ENCODE results near the gene ADAMTS18. TPM values are rescaled to one million over a fixed set of nuclear protein-coding genes. Genes with fewer than 3 reads are reported as not detected.

ADAMTS18 gene
- total and polyA plus RNA-seq, 7 donors = 0.04 to 0.16 TPM; not detected in 5

GRCh38 chr16:77335652-77336234, 99.1 kb downstream of the ADAMTS18 start:
- no peak overlapping the region for H3K4me3 ChIP-seq
- WGBS, 2 donors = 71 to 83% methylated on average over 12 of the region's 12 CpGs
- no peak overlapping the region for H3K27ac ChIP-seq
- no peaks in the 10 kb centered on the region for H3K4me1 ChIP-seq
- H3K9me3 ChIP-seq = no peaks in the 10 kb centered on the region
- no peak for DNase-seq
- H3K36me3 ChIP-seq = no peaks in the 10 kb centered on the region
- TF ChIP-seq, protein P1, sequence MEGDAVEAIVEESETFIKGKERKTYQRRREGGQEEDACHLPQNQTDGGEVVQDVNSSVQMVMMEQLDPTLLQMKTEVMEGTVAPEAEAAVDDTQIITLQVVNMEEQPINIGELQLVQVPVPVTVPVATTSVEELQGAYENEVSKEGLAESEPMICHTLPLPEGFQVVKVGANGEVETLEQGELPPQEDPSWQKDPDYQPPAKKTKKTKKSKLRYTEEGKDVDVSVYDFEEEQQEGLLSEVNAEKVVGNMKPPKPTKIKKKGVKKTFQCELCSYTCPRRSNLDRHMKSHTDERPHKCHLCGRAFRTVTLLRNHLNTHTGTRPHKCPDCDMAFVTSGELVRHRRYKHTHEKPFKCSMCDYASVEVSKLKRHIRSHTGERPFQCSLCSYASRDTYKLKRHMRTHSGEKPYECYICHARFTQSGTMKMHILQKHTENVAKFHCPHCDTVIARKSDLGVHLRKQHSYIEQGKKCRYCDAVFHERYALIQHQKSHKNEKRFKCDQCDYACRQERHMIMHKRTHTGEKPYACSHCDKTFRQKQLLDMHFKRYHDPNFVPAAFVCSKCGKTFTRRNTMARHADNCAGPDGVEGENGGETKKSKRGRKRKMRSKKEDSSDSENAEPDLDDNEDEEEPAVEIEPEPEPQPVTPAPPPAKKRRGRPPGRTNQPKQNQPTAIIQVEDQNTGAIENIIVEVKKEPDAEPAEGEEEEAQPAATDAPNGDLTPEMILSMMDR (IDR thresholded peaks at IDR 0.05) = no peak
- TF ChIP-seq POLR2AphosphoS5 (IDR thresholded peaks at IDR 0.05) (no peak), EP300 (IDR thresholded peaks at IDR 0.05) (no peak), POLR2A (IDR thresholded peaks at IDR 0.05) (no peak)
- no peaks in the 10 kb centered on the region for H3K27me3 ChIP-seq
- intact Hi-C loops (cut with DNase I) = no loop called here

- H3K4me1 ChIP-seq = peaks cover 0 to 13% (median 3%) of the 10 kb centered on the region in 4 donors
- DNase-seq = no peak
- no peak overlapping the region for H3K27ac ChIP-seq
- no peak overlapping the region for H3K4me3 ChIP-seq
- H3K36me3 ChIP-seq = no peaks in the 10 kb centered on the region
- 79 to 91% methylated on average over 5 of the region's 5 CpGs for WGBS, 2 donors
- TF ChIP-seq POLR2A (IDR thresholded peaks at IDR 0.05) (no peak), POLR2AphosphoS5 (IDR thresholded peaks at IDR 0.05) (no peak), EP300 (IDR thresholded peaks at IDR 0.05) (no peak)
- TF ChIP-seq, protein P1 (IDR thresholded peaks at IDR 0.05) = no peak
- intact Hi-C loops (cut with DNase I) = no loop called here
- no peaks in the 10 kb centered on the region for H3K27me3 ChIP-seq
- no peaks in the 10 kb centered on the region for H3K9me3 ChIP-seq
Measured at GRCh38 chr16:77332792-77333191, 102.0 kb downstream of the ADAMTS18 start.

- DNase-seq = no peak
- no peak overlapping the region for H3K27ac ChIP-seq
- H3K9me3 ChIP-seq = no peaks in the 10 kb centered on the region
- peaks cover 0 to 14% (median 3%) of the 10 kb centered on the region in 4 donors for H3K4me1 ChIP-seq
- intact Hi-C loops (cut with DNase I) = no loop called here
- H3K27me3 ChIP-seq = no peaks in the 10 kb centered on the region
- no peaks in the 10 kb centered on the region for H3K36me3 ChIP-seq
- no peak overlapping the region for H3K4me3 ChIP-seq
- 63 to 69% methylated on average over 9 of the region's 9 CpGs for WGBS, 2 donors
- TF ChIP-seq POLR2A (IDR thresholded peaks at IDR 0.05) (no peak), POLR2AphosphoS5 (IDR thresholded peaks at IDR 0.05) (no peak), EP300 (IDR thresholded peaks at IDR 0.05) (no peak)
- TF ChIP-seq, protein P1 (IDR thresholded peaks at IDR 0.05) = no peak
Measured at GRCh38 chr16:77331802-77332586, 102.8 kb downstream of the ADAMTS18 start.

- intact Hi-C loops (cut with DNase I) = no loop called here
- no peak overlapping the region for H3K4me3 ChIP-seq
Measured at GRCh38 chr16:77331043-77331442, 103.8 kb downstream of the ADAMTS18 start.

More at GRCh38 chr16:77331043-77331442, 103.8 kb downstream of the ADAMTS18 start:
- H3K36me3 ChIP-seq = no peaks in the 10 kb centered on the region
- H3K27me3 ChIP-seq = no peaks in the 10 kb centered on the region
- no peaks in the 10 kb centered on the region for H3K9me3 ChIP-seq
- H3K27ac ChIP-seq = no peak overlapping the region
- DNase-seq = no peak
- no peak for TF ChIP-seq EP300 (IDR thresholded peaks at IDR 0.05)
- TF ChIP-seq POLR2A (IDR thresholded peaks at IDR 0.05) = no peak
- no peak for TF ChIP-seq POLR2AphosphoS5 (IDR thresholded peaks at IDR 0.05)
- TF ChIP-seq, protein P1 (IDR thresholded peaks at IDR 0.05) = no peak
- peaks cover 0 to 14% (median 3%) of the 10 kb centered on the region in 4 donors for H3K4me1 ChIP-seq

Measured in sigmoid colon (tissue), 7 donors.